GM21576 (cell line): ENCODE results near the gene RPS17.
"Not testable (repeated sequence)": the region's sequence is repeated elsewhere in the genome, so short reads cannot be mapped to it uniquely, and the experiment has no call there.

Source experiments
- ATAC-seq: cut with Tn5 transposase; IDR thresholded peaks from one replicate; pipeline ENCODE4 v1.9.1; 2021; ENCODE audit warnings: mild to moderate bottlenecking, moderate library complexity; ENCODE audit not compliant: unreplicated experiment

RPS17 gene

DNA sequence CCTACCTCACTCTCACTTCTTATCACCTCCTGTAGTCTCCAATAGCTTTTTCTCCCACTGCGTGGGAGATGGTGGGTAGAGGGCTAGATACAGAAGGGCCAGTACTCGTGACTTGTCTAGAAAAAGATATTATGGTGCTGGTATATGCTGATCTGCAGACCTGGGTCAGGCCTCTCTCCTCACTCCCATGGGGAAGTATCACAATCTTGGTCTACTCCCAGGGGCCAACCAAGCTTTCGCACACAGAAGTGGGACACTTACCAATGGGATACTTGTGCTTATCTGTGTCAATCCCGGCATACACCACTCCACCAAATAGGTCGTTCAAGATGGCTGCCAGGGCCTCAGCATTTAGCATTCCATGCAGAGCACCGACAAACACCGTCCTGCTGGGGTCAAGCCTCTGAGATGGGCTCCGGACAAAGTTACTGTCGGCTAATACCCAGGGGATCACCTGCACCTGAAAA is 9.0 kb upstream of the RPS17 start:
- ATAC-seq = no peak

DNA sequence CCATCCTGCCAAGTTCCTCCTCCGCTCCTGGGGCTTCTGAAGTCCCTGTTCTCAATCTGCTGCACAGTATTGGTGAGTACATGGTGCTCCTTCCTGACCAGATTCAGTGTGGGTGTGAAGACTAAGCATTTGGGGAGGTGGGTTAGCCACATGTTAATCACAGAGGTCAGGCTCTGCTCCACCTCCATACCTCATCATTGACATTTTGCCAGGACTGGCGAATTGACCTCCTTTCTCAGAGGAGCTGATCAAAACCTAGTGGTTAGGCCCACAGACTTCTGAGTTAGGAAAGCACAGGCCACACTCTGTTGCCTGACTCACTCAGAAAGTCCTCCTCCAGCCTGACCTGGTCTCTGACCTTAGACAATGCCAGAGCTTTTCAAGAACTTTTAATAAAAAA is 8.4 kb upstream of the RPS17 start:
- no peak for ATAC-seq

DNA sequence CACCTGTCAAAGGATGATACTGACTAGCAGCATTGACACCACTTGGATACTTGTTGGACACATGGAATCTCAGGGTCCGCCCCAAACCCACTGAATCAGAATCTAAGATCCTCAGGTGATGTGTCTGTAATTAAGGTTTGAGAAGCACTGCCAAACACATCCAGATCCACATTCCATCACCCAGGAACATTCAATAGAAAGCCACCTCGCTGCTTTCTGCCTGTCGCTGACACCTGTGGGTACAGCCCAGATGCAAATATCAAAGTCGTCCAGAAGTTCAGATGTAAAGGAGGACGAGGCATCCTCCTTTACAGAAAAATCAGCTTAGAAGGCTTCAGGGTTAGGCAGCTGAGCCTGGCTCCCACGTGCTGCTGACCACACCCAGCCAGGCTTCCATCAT is 5.2 kb upstream of the RPS17 start:
- ATAC-seq = no peak

DNA sequence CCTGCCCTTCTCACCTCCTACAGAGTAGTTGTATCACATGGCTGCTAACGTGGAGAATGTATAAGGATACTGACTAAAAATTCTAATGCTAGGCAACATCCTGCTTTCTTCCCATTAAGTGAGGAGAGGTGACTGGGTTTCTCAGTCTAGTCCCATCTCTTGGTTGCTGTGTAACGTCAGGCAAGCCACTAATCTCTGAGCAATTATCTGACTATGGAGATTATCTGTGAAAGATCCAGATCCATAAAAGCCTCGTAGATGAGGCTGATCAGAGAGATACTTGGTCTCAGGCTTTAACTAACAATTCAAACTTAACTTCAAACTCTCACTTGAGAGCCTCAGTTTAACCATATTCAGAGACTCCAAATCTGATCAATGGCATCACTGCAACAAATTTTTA is 4.7 kb upstream of the RPS17 start:
- no peak for ATAC-seq

DNA sequence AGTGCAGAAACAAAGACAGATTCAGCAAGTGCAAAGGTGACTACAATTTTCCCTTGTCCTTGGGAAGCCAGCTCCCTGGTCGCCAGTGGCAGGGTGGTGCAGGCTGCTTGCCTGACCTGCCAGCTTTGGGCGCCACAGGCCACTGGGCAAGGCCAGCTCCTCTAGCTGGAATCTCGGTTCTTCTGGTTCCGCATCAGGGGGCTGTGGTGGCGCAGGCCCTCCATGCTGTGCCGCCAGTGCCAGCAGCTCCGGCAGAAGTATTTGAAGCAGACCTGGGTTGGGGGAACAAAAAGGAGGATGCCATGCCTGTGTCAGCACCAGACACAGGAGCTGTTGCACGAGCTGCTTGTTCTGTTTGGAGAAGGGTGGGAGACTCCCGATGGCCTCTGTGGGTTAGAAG is 4.2 kb upstream of the RPS17 start:
- no peak for ATAC-seq

DNA sequence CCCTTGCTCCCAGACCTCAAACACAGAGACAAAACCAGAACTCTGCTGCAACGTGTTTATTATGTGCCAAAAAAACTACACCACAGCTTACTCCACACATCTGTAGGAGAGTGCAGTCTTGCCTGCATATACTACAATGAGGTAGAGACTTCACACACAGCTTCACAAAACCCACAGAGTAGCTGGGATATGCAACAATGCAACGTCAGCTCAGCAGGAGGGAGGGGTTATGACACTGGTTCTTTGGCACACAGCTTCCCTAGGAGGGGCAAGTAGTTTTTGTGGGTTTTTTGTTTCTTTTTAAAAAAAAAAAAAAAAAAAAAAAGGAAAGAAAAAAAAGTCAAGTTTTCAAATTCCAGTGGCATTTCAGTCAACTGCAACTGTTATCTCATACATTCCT is 2.9 kb upstream of the RPS17 start:
- no peak for ATAC-seq

DNA sequence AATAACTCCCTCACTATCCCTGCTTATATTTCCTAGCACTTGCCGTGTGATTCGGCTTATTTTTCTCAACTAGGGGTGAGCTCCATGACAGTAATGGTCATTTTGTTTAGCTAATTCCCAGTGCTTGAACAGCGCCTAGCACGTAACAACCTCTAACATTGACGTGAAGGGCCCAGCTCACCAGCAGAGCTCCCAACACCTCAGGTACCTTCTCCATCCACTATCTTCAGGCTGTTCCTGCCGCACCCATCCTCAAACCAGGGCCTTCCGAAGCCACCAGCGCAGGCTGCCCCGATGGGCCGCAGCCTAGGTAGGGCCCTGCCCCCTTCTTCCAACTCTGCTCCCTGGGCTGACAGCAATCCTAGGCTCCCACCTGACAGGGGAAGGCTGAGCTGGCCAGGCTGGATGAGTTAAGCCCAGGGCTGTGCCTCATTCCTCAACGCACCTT is 751 bp upstream of the RPS17 start:
- ATAC-seq = no peak

DNA sequence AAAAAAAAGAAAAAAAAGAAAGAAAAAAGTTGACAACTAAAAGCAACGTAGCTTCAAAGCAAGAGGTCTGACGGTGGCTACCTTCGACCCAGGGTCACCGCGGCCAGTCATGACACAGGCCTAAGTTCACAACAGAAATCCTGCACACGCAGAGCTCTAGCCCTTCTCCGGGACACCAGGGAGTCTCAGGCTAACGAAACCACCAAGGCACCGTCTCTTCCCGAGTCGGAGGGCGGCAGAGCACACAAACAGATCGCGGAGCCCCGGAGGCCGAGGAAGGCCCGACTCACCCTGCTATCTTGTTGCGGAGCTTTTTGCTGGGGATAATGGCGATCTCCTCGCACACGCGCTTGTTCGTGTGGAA is 584 bp downstream of the RPS17 start:
- ATAC-seq = no peak

DNA sequence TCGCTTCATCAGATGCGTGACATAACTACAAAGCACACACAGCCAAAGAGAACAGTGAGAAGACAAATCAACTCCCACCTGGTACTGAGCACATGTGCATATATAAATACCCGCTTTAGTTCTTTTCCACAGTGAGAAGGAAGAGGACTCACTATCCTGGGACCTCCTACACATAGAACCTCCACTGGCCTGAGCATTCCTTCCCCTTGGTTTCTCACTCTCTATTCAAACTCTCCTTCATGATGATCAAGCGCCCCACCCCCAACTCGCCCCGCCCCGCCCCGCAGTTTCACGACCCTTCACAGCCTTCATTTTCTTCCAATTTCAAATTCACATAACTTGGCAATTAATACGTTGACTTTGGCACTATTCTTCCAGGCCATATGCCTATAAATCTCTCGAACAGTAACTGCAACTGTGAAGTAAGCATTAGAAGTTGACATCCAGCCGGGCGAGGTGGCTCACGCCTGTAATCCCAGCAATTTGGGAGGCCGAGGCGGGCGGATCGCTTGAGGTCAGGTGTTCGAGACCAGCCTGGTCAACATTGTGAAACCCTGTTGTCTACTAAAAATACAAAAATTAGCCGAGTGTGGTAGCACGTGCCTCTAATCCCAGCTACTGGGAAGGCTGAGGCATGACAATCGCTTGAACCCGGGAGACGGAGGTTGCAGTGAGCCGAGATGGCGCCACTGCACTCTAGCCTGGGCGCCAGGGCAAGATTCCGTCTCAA is 1.1 kb downstream of the RPS17 start:
- no peak for ATAC-seq

DNA sequence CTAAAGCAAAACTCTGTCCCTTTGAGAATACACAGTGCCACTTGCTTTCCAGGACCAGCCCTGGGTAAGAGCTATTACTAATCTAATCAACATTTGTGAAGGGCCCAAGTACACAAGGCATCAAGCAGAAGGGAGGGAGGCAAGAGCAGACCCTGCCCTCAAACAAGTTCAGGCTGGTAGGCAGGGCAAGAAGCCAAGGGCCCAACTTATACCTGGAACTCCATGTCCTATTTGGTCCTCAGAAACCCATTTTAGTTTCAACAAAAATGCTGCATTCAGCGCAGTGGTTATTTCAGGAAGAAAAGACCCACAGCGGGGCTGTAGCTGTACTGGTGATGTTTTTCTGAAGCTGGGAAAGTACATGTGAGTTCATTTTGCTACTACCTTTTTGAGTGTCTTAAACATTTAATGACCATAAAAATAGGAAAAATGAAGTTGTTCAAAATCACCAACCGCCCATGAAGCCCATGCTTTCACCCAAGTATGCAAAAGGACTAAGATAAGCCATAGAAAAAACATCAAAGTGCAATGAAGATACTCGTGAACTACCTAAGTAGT is 2.8 kb downstream of the RPS17 start:
- no peak for ATAC-seq

DNA sequence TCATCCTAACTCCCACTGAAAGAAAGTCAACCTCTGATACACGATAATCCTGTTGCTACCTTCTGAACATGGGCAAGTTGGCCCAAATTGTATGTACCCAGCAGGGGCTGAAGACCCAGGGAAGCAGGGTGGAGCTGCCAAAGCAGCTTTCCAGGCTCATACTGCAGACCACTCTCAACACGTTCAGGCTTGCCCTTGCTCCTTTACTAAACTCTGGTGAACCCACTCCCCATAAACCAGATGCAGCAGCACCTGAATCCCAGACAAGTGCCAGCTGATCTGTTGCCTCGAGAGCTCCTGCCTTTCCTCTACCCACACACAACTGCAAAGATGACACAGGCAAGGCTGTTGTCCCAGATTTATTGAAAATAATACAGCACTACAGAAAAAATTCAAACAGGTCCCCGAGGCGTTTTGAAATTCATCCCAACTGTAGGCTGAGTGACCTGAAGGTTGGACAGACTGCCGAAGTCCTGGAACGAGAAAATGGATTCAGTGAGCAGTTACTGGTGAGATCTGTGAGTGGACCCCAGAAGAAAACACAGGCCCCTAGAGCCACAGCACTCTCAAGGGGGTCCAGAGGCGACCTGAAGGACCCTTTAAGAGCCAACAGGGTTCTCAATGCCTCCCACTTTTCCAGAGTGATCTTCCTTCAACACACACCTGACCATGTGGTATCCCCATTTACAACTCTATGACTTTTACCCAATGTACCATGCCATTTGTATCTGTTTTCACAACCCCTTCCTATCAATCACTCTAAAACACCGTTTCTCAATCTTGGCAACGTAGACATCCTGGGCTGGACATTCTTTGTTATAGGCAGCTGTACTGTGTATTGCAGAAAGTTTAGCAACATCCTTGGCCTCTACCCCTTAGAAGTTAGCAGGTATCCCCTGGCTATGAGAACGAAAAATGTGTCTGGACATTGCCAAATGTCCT is 3.6 kb downstream of the RPS17 start:
- ATAC-seq = no peak

DNA sequence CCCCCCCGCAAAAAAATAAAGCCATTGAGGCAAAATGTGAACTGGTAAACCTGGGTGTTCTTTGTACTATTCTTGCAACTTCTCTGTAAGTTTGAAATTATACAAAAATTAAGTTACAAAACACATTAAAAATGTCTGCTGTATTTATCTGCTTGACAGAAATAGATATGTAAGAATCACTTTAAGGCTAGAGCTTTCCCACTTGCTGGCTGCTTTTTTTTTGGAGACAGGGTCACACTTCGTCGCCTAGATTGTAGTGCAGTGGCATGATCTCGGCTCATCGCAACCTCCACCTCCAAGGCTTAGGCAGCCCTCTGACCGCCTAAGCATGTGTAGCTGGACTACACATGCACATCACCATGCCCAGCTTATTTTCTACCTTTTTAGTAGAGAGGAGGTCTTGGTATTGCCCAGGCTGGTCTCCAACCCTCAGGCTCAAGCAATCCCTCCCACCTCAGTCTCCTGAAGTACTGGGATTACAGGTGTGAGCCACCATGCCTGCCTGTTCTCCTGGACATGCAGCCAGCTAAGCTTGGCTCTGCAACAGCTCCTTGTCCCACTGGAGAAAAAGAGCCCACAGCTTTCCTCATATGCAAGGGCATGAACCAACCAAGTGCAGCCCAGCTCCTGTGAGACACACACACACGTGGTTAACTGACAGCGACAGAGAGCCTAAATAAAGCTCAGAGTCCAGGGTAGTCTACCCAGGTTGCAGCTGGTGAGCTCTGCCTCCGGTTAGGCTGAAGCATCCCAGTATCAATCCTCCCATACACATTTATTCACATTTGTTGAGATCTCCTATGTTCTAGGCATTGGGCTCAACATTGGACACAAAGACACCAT is 4.5 kb downstream of the RPS17 start:
- no peak for ATAC-seq

DNA sequence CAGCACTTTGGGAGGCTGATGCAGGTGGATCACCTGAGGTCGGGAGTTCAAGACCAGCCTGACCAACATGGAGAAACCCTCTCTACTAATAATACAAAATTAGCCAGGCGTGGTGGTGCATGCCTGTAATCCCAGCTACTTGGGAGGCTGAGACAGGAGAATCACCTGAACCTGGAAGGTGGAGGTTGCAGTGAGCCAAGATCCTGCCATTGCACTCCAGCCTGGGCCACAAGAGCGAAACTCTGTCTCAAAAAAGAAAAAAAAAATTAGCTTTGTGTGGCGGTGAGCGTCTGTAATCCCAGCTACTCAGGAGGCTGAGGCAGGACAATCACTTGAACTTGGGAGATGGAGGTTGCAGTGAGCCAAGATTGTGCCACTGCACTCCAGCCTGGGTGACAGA is 5.1 kb downstream of the RPS17 start:
- ATAC-seq = not testable (repeated sequence)

DNA sequence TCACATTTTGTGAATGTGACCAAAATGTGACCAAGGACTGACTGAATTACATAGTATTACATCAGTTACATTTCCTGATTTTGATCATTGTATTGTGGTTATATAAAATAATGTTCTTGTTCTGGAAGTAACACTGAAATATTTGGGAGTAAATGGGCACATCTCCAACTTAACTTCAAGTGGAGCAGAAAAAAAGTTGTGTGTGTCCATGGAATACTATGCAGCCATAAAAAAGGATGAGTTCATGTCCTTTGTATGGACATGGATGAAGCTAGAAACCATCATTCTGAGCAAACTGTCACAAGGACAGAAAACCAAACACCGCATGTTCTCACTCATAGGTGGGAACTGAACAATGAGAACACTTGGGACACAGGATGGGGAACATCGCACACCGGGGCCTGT is 5.8 kb downstream of the RPS17 start:
- not testable (repeated sequence) for ATAC-seq

DNA sequence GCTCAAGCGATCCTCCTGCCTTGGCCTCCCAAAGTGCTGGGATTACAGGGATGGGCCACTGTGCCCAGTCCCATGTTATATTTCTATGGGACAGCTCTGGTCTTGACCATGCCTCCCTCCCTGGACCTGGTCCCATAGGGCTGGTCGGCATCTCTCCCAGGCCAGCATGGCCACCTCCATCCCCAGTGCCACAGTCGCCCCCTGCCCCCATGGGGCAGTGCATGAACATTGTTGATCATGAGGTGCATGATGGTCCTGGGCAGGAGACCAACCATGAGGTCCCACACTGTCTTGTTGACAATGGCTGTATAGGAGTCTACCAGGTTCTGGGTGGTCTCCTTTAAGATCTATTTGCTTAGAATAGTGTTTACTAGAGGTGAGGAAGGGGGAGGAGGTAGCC is 6.5 kb downstream of the RPS17 start:
- no peak for ATAC-seq

DNA sequence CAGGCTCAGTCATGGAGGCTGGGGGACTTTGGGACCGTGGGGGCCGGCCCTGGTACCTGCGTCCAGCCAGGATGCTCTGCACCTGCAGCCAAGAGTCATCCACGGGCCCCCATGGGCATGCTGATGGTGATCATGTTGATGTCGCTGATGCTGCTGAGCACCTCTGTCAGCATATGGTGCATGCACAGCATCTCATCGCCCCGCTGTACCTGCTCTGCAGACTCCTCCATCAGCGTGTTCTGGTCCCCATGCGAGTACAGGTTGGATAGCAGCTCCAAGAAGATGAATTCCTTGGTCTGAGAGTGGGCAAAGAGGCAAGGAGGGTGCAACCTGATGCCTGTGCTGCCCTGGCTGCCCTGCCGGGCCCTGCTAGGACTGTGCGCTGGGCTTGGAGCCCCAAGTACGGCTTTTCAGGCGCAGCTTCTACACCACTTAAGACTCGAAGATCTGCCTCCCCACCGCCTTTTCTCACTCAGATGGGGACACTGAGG is 7.2 kb downstream of the RPS17 start:
- no peak for ATAC-seq

DNA sequence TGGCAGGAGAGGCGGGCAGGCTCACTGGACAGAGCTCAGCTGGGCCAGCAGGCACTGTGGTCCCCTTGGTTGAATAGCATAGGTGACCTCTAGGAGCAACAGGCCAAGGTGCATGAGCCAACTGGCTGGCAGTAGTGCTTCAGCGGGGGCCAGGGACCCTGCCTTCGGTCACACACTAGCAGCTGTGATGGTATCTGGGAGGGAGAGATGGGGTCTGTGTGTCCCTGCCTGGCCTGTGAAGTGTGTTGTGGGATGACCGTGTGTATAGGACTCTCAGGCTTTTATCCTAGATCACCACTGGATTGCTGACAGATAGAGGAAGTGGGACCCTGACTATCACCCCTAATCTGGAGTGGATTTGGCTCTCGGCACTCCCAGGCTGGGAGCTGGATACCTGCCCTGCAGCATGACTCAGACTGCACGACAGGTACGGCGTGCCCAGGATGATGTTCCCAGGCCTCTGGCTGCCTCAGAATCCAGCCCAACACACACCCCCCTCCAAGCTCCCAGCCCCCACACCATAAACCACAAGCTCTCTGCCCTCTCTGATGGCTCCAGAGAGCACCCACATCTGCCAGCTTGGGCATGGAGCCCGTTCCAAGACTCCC is 7.8 kb downstream of the RPS17 start:
- no peak for ATAC-seq

DNA sequence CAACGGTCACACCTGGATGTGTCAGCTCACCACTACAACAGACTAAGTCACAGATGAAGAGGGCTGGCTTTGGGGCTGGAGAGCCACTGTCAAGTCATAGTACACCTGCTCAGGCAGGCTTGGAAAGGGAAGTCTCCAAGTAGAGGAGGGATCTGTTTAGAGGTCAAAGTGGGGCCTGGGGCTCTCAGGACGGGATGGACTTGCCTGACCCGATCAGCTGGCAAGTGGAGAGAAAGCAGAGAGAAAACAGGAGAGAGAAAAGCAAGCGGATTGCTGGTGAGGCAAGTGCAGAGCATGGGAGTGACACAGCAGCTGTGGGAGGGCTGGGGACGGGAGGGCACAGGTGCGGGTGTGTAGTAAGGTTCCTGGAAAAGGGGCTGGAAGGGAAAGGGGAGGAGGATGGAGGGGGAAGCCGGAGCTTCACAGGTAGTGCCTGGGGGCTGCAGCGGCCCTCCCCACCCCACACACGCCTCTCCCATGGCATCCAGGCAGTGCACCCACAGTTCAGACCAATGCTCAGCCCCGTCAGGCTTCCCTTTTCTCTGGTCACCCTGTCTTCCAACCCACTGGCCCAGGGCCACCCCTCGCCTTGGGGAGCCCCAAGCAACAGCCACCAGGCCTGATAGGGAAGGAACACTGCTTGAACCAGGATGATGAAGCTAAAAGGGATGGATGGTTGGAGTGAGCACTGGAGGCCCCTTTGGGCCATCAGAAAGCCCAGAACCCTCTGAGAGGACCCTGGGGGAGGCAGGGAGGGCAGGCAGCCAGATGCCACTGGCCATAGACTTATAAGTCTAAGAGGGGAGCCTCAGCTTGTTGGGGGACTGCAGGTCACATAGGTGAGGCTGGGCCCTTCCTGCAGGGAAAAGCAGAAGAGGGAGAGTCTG is 8.5 kb downstream of the RPS17 start:
- no peak for ATAC-seq
